Brain microvascular endothelial cell (primary cell): ENCODE results near the gene DBP.

ENCODE experiments used
- DNase-seq: peaks from one replicate; pipeline ENCODE4 v3.0.0-alpha.2; 2020
- H3K27ac ChIP-seq: fragments of 250-450 bp; sonication (Bioruptor Pico); 2 replicates; pipeline ENCODE4 v1.5.1; 2020; ENCODE audit warnings: mild to moderate bottlenecking, moderate library complexity
- H3K27me3 ChIP-seq: fragments of 250-450 bp; sonication (Bioruptor Pico); replicated peaks from 2 replicates; pipeline ENCODE4 v1.5.1; 2020; ENCODE audit warnings: mild to moderate bottlenecking
- H3K36me3 ChIP-seq: fragments of 250-450 bp; sonication (Bioruptor Pico); replicated peaks from 2 replicates; pipeline ENCODE4 v1.5.1; 2020; ENCODE audit warnings: mild to moderate bottlenecking
- H3K4me3 ChIP-seq: 2 replicates; pipeline ENCODE4 v1.5.1; 2011; ENCODE audit warnings: low read depth, mild to moderate bottlenecking, control low read depth, low read length, moderate library complexity
- in situ Hi-C: cut with HindIII; loops from 2 replicates; pipeline ENCODE4 v1.10.0; 2017; ENCODE audit warnings: low sequenced_read_pairs, low pct_ligation_motif_present
- TF ChIP-seq, protein P1 (sequence below): IDR thresholded peaks from 2 replicates; pipeline ENCODE4 v1.5.1; 2011; ENCODE audit warnings: low read depth, mild to moderate bottlenecking, moderate library complexity, low read length, control low read depth, inconsistent platforms; ENCODE audit errors: missing control alignments

Gene DBP

DNA sequence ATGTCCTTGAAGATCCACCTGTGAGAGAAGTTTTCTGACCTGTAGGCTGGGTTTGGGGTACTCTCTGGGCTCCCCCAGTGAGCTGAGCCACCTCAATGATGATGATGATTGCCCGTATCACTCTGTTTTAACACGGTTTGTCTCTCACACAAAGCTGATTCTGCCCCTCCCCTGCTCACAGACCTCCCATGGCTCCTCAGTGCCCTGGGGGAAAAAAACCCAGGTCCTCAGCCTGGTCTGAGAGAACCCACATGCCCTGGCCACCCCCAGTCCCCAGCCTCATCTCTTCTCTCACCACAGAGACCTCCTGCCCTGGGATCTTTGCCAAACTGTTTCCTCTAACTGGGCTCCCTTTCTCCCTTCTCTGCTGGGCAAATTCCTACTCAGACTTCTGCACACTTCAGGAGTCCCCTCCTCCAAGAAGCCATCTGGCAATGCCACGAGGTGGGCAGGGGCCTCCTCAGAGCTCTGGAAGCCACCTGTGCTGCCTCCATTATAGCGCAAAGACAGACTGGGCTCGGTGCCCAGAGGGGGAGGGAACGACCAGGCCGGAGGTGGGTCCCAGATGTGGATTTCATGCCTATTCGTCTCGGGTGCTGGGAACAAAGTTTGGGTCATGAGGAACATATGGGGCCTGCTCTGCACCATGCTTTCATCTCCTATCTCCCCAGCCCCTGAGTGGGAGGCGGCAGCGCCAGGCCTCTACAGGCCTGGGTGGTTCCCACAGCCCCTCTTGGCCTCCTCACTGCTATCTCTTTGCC, 17.3 kb upstream of the DBP start:
- TF ChIP-seq, protein P1, sequence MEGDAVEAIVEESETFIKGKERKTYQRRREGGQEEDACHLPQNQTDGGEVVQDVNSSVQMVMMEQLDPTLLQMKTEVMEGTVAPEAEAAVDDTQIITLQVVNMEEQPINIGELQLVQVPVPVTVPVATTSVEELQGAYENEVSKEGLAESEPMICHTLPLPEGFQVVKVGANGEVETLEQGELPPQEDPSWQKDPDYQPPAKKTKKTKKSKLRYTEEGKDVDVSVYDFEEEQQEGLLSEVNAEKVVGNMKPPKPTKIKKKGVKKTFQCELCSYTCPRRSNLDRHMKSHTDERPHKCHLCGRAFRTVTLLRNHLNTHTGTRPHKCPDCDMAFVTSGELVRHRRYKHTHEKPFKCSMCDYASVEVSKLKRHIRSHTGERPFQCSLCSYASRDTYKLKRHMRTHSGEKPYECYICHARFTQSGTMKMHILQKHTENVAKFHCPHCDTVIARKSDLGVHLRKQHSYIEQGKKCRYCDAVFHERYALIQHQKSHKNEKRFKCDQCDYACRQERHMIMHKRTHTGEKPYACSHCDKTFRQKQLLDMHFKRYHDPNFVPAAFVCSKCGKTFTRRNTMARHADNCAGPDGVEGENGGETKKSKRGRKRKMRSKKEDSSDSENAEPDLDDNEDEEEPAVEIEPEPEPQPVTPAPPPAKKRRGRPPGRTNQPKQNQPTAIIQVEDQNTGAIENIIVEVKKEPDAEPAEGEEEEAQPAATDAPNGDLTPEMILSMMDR: no peak
- H3K4me3 ChIP-seq: no peak overlapping the region
- H3K27me3 ChIP-seq: no peaks in the 10 kb centered on the region

DNA sequence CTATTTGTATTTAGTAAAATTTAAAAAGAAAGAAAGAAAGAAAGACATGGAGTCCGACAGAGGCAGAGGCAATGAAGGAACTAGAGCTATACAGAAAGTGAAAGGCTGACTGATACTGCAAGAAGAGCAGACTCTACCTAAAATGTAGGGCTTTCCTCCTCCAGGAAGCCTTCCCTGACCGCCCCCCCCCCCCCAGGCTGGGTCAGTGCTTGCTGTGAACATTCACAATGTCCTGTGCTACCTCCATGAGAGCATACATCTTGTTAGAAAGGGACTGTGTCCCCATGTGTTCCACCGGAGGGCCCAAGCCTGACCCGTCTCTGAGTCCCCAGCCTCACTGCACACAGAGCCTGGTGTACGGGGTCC, 14.5 kb upstream of the DBP start:
- TF ChIP-seq, protein P1: no peak
- no peaks in the 10 kb centered on the region for H3K27me3 ChIP-seq
- H3K27ac ChIP-seq: no peak overlapping the region
- in situ Hi-C loops: no loop called here
- no peak for DNase-seq
- no peaks in the 10 kb centered on the region for H3K36me3 ChIP-seq
- H3K4me3 ChIP-seq: no peak overlapping the region

More for the DNA sequence above, 17.3 kb upstream of the DBP start:
- H3K27ac ChIP-seq: no peak overlapping the region
- in situ Hi-C loops: no loop called here
- H3K36me3 ChIP-seq: no peaks in the 10 kb centered on the region
- DNase-seq: no peak

DNA sequence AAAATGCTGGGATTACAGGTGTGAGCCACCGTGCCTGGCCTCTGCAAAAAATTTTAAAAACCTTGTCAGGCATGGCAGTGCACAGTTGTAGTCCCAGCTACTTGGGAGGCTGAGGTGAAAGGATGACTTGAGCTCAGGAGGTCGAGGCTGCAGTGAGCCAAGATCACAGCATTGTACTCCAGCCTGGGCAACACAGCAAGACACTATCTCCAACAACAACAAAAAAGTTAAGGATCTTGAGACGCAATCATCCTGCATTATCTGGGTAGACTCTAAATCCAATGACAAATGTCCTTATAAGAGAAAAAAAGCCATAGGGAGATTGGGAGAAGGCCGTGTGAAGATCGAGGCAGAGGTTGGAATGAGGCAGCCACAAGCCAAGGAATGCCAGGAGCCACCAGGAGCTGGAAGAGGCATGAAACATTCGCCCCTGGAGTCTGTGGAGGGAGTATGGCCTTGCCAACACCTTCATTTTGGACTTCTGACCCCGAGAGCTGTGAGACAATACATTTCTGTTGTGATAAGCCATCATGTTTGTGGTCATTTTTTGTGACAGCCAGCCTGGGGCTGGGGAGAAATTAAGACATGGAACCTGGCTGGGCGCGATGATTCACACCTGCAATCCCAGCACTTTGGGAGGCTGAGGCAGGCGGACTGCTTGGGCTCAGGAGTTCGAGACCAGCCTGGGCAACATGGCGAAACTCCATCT, 13.9 kb upstream of the DBP start:
- Histone ChIP-seq H3K36me3 (no peaks in the 10 kb centered on the region), H3K27ac (no peak overlapping the region), H3K4me3 (no peak overlapping the region), H3K27me3 (no peaks in the 10 kb centered on the region)
- DNase-seq: no peak
- TF ChIP-seq, protein P1: no peak
- in situ Hi-C loops: no loop called here

- no peak overlapping the region for H3K4me3 ChIP-seq
- no peak for DNase-seq
- H3K27ac ChIP-seq: no peak overlapping the region
- in situ Hi-C loops: no loop called here
- no peaks in the 10 kb centered on the region for H3K36me3 ChIP-seq
- TF ChIP-seq, protein P1: no peak
- no peaks in the 10 kb centered on the region for H3K27me3 ChIP-seq
These were observed 11.0 kb upstream of the DBP start for GRCh38 chr19:48648134-48648533.

DNA sequence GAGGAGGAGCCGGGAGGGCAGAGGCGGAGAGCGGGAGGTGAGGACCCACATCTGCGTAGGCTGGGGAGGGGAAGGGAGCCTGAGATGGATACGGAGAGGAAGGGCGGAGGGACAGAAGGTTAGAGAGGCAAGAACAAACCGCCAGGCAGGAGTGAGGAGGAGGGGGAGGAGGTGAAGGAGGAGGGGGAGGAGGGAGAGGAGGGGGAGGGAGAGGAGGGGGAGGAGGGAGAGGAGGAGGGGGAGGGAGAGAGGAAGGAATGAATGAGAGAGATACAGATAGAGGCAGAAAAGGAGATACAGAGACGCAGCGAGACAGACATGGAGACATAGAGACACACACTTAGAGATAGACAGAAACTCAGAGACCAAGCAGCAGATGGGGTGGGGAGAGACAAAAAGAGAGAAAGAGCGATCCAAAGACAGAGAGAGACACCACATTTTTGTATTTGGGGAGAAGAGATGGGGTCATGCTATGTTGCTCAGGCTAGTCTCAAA, 9.6 kb upstream of the DBP start:
- no peaks in the 10 kb centered on the region for H3K36me3 ChIP-seq
- H3K4me3 ChIP-seq: no peak overlapping the region
- in situ Hi-C loops: no loop called here
- no peaks in the 10 kb centered on the region for H3K27me3 ChIP-seq
- DNase-seq: no peak
- H3K27ac ChIP-seq: no peak overlapping the region
- TF ChIP-seq, protein P1: no peak
